Rectal smooth muscle tissue (tissue), 1 donor: ENCODE data around the gene CLDN18.

Experiments used
- H3K27ac ChIP-seq: one replicate; pipeline ENCODE4 v1.7.0; 2013; ENCODE audit warnings: low read depth, low read length, inconsistent platforms
- H3K27me3 ChIP-seq: one replicate; pipeline ENCODE4 v1.7.0; 2013; ENCODE audit warnings: low read length; ENCODE audit not compliant: control insufficient read depth, insufficient read depth
- H3K36me3 ChIP-seq: one replicate; pipeline ENCODE4 v1.7.0; 2013; ENCODE audit warnings: low read length; ENCODE audit not compliant: control insufficient read depth, insufficient read depth
- H3K4me1 ChIP-seq: one replicate; pipeline ENCODE4 v1.7.0; 2013; ENCODE audit warnings: low read length; ENCODE audit not compliant: control insufficient read depth, insufficient read depth
- H3K4me3 ChIP-seq: one replicate; pipeline ENCODE4 v1.7.0; 2013; ENCODE audit warnings: low read length
- H3K9ac ChIP-seq: one replicate; pipeline ENCODE4 v1.7.0; 2013; ENCODE audit warnings: low read length

The CLDN18 gene

DNA sequence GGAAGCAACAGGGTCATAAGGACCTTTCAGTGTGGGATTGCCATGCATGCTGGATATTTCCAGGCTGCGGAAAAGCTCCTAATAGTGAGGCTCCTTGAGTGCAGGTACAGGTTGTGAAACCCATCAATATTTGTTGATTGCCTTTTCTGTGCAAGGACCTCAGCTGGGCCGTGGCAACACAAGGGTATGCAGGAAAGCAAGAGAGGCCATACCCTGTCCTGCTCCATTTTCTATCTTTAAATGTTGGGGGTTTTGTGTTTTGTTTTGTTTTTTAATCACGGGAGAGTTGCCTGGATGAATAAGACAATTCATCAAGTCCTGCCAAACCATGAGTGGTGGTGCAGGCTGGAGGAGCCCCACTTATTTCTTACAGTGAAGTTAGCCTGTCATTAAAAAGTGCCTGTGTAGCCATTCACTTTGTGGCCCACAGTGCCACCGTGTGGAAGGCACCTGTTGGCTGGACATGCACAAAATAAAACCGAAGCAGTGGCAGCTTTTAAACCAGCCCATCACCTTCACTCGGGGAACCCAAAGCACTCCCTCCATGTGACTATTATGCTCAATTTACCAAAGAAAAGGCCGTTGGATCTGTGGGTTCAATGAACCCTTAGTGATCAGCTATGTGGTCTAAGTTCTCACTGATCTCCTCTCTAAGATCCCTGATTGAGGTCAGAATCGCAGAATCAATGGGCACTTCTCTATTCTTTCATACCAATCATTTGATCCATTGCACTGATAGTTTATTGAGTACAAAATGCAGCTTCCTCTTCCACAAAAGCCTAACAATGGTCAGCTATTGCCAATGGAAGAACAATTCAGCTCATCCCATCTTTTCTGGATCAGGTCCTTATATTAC, 42.2 kb downstream of the CLDN18 start:
- no peak overlapping the region for H3K4me3 ChIP-seq
- H3K36me3 ChIP-seq, result peaks cover 3% of the 10 kb centered on the region
- H3K4me1 ChIP-seq, result no peaks in the 10 kb centered on the region
- no peaks in the 10 kb centered on the region for H3K27me3 ChIP-seq
- no peak overlapping the region for H3K9ac ChIP-seq
- H3K27ac ChIP-seq, result no peak overlapping the region

- no peak overlapping the region for H3K27ac ChIP-seq
- no peaks in the 10 kb centered on the region for H3K4me1 ChIP-seq
- no peak overlapping the region for H3K4me3 ChIP-seq
- H3K9ac ChIP-seq, result no peak overlapping the region
- peaks cover 3% of the 10 kb centered on the region for H3K36me3 ChIP-seq
- no peaks in the 10 kb centered on the region for H3K27me3 ChIP-seq
These were observed 44.1 kb downstream of the CLDN18 start for GRCh38 chr3:138054057-138054456.

DNA sequence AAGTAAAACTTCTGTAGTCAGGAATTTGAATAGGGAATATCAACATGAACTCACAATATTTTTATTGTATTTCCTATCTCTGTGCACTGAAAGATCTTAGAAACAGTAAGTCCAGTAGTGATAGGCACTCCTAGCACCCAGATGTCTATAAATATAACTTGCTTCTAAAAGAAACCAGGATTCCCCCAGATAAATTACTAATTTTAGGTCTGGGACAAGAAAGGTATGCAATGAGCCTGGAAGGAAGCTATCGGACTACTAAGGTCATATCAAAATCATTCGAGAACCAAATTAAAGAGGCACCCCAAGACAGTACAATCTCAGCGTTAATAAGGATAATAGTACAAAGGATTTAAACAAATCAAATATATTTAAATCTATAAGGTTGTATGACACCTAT, 47.4 kb downstream of the CLDN18 start:
- Histone ChIP-seq H3K9ac (no peak overlapping the region), H3K4me3 (no peak overlapping the region), H3K36me3 (peaks cover 3% of the 10 kb centered on the region), H3K4me1 (no peaks in the 10 kb centered on the region), H3K27ac (no peak overlapping the region), H3K27me3 (no peaks in the 10 kb centered on the region)

DNA sequence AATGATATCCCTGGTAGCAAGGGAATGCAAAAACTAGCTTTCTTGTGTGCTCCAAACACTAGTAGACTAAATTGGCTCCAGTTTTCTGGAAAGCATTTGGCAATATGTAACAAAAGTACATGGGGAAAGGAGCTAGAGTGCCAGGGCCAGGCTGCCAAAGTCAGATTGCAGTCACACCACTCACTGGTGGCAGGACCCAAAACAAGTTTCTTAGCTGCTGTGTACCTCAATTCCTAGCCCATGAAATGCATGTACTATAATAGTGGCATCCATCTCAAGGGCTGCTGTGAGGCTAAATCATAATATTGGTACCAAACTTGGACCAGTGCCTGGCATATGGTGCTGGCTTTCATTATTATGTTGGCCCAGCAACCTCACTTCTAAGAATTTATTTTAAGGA, 49.3 kb downstream of the CLDN18 start:
- no peak overlapping the region for H3K4me3 ChIP-seq
- H3K4me1 ChIP-seq, result no peaks in the 10 kb centered on the region
- no peaks in the 10 kb centered on the region for H3K27me3 ChIP-seq
- peak overlapping the region; percentile 21 for H3K27ac ChIP-seq
- no peaks in the 10 kb centered on the region for H3K36me3 ChIP-seq
- no peak overlapping the region for H3K9ac ChIP-seq

- H3K4me3 ChIP-seq, result no peak overlapping the region
- no peaks in the 10 kb centered on the region for H3K4me1 ChIP-seq
- H3K36me3 ChIP-seq, result peaks cover 7% of the 10 kb centered on the region
- H3K27me3 ChIP-seq, result no peaks in the 10 kb centered on the region
- no peak overlapping the region for H3K27ac ChIP-seq
- H3K9ac ChIP-seq, result no peak overlapping the region
These were observed 50.8 kb downstream of the CLDN18 start for GRCh38 chr3:138060792-138061191.

DNA sequence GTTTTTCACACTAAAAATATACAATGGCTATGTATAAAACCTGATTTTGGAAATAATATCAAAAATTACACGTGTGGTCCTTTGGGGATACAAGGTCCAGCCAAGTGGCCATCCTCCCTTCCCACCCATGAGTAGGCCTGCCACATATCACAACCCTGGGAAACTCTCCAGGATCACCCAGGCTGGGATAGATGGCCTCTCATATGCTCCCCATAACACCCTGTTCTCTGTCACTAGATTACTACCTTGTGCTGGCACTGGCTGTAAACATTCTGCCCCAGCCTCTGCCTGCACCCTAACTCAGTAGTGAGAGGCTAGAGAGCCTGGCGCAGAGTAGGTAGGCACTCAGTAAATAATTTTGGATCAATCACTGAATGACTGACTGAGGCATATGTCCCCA, 52.1 kb downstream of the CLDN18 start:
- Histone ChIP-seq H3K4me1 (no peaks in the 10 kb centered on the region), H3K36me3 (peaks cover 7% of the 10 kb centered on the region), H3K27ac (no peak overlapping the region), H3K27me3 (no peaks in the 10 kb centered on the region), H3K9ac (no peak overlapping the region), H3K4me3 (no peak overlapping the region)

- no peaks in the 10 kb centered on the region for H3K27me3 ChIP-seq
- no peak overlapping the region for H3K9ac ChIP-seq
- H3K36me3 ChIP-seq, result peaks cover 7% of the 10 kb centered on the region
- H3K4me3 ChIP-seq, result no peak overlapping the region
- H3K27ac ChIP-seq, result no peak overlapping the region
- H3K4me1 ChIP-seq, result no peaks in the 10 kb centered on the region
These were observed 52.7 kb downstream of the CLDN18 start for GRCh38 chr3:138062626-138063025.

DNA sequence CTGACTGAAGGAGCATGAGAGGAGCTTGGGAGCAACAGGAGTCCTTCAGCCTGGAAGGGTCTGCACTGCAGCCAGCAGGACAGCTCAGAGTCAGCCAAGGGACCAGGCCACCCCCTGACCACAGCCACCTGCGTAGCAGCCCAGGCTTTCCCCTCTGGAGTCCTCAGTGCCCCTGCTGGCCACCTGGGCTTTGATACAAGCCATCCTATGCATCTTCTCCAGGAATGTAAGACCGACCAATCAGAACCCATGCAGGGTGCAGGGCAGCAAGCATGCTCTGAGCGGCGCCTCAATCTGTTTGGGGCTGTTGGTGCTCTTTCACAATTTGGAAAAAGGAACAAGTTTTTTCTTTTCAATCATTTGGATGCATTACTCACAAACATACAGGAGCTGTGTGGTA, 53.5 kb downstream of the CLDN18 start:
- Histone ChIP-seq H3K4me1 (no peaks in the 10 kb centered on the region), H3K36me3 (peaks cover 7% of the 10 kb centered on the region), H3K27ac (no peak overlapping the region)

DNA sequence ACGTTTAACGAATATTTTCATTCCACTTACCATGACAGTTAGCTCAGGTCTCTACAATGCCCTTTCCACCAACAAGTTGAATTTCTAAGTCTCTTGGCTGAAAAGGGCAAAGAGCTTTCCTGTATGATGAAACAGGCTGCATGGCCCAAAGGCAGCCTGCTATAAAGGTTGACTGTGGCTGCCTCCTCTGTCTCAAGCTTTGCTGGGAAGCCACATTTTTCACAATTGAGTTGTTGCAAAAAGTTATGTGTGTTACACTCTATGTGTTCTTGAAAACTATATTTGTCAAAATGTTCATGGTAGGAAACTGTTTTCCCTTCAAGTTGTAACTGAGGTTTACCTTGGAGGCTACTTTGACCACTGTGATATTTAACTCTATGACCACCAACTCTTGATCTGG, 56.0 kb downstream of the CLDN18 start:
- H3K4me1 ChIP-seq, result no peaks in the 10 kb centered on the region
- no peak overlapping the region for H3K4me3 ChIP-seq
- no peak overlapping the region for H3K27ac ChIP-seq
- H3K27me3 ChIP-seq, result no peaks in the 10 kb centered on the region
- H3K36me3 ChIP-seq, result peaks cover 7% of the 10 kb centered on the region
- H3K9ac ChIP-seq, result no peak overlapping the region

More for the DNA sequence above, 53.5 kb downstream of the CLDN18 start:
- H3K9ac ChIP-seq, result no peak overlapping the region
- H3K27me3 ChIP-seq, result no peaks in the 10 kb centered on the region
- no peak overlapping the region for H3K4me3 ChIP-seq

DNA sequence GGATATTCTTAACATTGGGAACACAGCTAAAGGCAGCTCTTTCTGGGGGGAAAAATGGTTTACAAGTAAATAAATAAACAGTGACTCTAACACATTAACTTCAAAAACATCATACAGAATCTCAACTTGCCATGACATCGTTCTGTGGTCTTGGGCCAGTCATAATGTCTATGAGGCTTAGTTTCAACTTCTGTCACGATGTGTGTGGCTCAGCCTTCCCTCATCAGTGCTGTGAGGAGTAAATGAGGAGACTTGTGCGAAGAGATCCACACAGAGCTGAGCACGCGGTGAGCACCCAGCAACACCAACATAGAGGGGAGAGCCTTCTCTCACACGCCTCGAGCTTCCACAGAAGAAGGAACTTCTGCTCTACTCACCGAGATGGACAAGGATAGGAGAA, 56.4 kb downstream of the CLDN18 start:
- Histone ChIP-seq H3K9ac (no peak overlapping the region), H3K4me3 (no peak overlapping the region), H3K27ac (no peak overlapping the region), H3K4me1 (no peaks in the 10 kb centered on the region), H3K27me3 (no peaks in the 10 kb centered on the region), H3K36me3 (peaks cover 7% of the 10 kb centered on the region)

DNA sequence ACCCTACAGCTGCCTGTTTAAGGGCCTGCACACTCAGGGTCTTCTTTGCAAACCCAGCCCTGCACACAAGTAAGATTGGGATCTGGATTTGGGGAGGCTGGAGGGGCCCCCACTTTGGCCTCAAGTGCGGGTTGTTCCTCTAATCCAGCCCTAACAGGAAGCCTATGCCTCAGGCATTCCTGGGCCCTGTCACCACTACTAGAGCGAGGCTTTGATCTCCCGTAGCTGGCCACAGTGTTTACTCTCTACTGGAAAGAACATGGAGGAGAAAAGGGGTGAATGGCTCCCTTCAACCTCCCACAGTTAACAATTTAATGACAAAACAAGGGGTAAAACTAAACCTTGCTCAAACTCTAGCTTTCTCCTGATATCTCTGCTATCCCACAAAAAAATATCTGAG, 57.0 kb downstream of the CLDN18 start:
- Histone ChIP-seq H3K4me1 (no peaks in the 10 kb centered on the region), H3K36me3 (peaks cover 7% of the 10 kb centered on the region), H3K9ac (no peak overlapping the region), H3K4me3 (no peak overlapping the region), H3K27me3 (no peaks in the 10 kb centered on the region), H3K27ac (no peak overlapping the region)

- Histone ChIP-seq H3K27ac (no peak overlapping the region), H3K4me3 (no peak overlapping the region), H3K4me1 (no peaks in the 10 kb centered on the region), H3K27me3 (no peaks in the 10 kb centered on the region), H3K36me3 (peaks cover 7% of the 10 kb centered on the region), H3K9ac (no peak overlapping the region)
These were observed 58.1 kb downstream of the CLDN18 start for GRCh38 chr3:138068046-138068445.

DNA sequence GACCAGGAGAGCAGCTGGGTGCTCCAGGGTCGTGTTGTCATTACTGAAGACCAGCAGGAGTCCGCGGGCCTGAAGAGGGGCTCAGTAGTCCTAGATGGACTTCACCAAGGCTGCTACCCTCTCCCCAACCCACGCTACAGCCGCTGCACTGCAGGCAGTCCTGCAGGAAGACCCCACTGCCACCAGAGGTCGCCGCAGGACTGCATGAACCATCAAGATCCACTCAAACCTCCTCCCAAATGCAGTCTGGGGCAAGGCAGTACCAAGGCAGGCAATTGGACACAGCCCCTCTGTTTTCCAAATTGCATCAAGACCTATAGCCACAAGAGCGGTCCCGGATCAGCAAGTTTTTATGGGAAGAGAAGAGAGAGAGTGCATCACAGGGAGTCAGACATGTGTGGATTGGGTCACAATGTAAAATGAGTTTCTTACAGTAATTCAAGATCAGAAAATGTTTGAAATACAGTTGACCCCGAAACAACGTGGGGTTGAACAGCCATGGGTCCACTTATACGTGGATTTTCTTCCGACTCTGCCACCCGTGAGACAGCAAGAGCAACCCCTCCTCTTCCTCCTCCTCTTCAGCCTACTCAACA, 58.7 kb downstream of the CLDN18 start:
- H3K4me3 ChIP-seq, result no peak overlapping the region
- no peak overlapping the region for H3K27ac ChIP-seq
- peaks cover 7% of the 10 kb centered on the region for H3K36me3 ChIP-seq
- no peaks in the 10 kb centered on the region for H3K27me3 ChIP-seq
- H3K4me1 ChIP-seq, result no peaks in the 10 kb centered on the region
- no peak overlapping the region for H3K9ac ChIP-seq
